Measurements from ENCODE around the gene PSME4. TPM values are rescaled to one million over a fixed set of nuclear protein-coding genes. Genes with fewer than 3 reads are reported as not detected.

PSME4 gene
- total RNA-seq, 2 donors from 2014 or later = 37.0 to 65.7 TPM

- intact Hi-C loops (cut with DNase I) = no loop called here
- peaks cover 0 to 11% of the 10 kb centered on the region in 2 donors for H3K36me3 ChIP-seq
- no peaks in the 10 kb centered on the region for H3K4me1 ChIP-seq (replicated peaks)
- no peak overlapping the region for H3K4me3 ChIP-seq
- H3K27ac ChIP-seq = no peak overlapping the region
- no peaks in the 10 kb centered on the region for H3K9me3 ChIP-seq
- no peaks in the 10 kb centered on the region for H3K27me3 ChIP-seq (replicated peaks; ENCODE audit: insufficient read depth)
- 54% methylated on average over 3 of the region's 3 CpGs for WGBS
- DNase-seq (ENCODE audit: low spot score) = no peak
- TF ChIP-seq, protein P1, sequence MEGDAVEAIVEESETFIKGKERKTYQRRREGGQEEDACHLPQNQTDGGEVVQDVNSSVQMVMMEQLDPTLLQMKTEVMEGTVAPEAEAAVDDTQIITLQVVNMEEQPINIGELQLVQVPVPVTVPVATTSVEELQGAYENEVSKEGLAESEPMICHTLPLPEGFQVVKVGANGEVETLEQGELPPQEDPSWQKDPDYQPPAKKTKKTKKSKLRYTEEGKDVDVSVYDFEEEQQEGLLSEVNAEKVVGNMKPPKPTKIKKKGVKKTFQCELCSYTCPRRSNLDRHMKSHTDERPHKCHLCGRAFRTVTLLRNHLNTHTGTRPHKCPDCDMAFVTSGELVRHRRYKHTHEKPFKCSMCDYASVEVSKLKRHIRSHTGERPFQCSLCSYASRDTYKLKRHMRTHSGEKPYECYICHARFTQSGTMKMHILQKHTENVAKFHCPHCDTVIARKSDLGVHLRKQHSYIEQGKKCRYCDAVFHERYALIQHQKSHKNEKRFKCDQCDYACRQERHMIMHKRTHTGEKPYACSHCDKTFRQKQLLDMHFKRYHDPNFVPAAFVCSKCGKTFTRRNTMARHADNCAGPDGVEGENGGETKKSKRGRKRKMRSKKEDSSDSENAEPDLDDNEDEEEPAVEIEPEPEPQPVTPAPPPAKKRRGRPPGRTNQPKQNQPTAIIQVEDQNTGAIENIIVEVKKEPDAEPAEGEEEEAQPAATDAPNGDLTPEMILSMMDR (IDR thresholded peaks at IDR 0.05) = no peak
- no peak for TF ChIP-seq POLR2AphosphoS5 (IDR thresholded peaks at IDR 0.05)
- no peak for TF ChIP-seq POLR2A (IDR thresholded peaks at IDR 0.05)
These were observed 73.9 kb downstream of the PSME4 start for GRCh38 chr2:53896864-53897263.

DNA sequence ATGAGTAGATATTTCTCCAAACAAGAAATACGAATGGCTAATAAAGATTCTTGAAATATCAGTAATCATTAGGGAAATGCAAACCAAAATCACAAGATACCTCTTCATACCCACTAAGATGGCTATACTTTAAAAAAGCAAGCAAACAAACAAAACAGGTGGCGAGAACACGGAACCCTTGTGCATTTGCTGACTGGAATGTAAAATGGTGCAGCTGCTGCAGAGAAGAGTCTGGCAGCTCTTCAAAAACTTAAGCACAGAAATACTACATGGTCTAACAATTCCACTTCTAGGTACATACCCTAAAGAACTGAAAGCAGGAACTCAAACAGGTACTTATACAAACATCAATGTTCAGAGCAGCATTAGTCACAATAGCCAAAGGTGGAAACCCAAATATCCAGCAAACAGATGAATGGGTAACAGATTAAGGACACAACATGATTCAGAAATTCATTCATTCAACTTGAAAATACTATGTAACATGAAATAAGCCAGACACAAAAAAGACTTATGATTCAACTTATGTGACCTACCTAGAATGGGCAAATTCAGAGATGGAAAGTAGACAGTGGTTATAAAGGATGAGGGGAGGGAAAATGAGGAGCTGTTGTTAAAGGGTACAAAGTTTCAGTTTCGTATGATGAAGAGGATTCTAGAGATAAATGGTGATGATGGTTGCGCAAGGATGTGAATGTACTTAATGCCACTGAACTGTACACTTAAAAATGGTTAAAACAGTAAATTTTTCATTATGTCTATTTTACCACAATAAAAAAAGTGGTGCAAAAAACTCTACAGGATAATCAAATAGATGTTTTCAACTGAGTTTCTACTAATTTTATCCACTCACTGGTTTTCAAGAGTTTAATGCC is 84.2 kb downstream of the PSME4 start:
- DNase-seq (ENCODE audit: low spot score) = no peak
- Histone ChIP-seq H3K4me1 (replicated peaks) (no peaks in the 10 kb centered on the region), H3K27ac (no peak overlapping the region), H3K4me3 (no peak overlapping the region), H3K27me3 (replicated peaks; ENCODE audit: insufficient read depth) (no peaks in the 10 kb centered on the region), H3K9me3 (no peaks in the 10 kb centered on the region), H3K36me3 (peaks cover 0 to 4% of the 10 kb centered on the region in 2 donors)
- 83% methylated on average over 5 of the region's 5 CpGs for WGBS
- intact Hi-C loops (cut with DNase I) = no loop called here
- TF ChIP-seq POLR2A (IDR thresholded peaks at IDR 0.05) (no peak), POLR2AphosphoS5 (IDR thresholded peaks at IDR 0.05) (no peak)
- TF ChIP-seq, protein P1 (IDR thresholded peaks at IDR 0.05) = no peak

- Histone ChIP-seq H3K4me1 (replicated peaks) (no peaks in the 10 kb centered on the region), H3K27me3 (replicated peaks; ENCODE audit: insufficient read depth) (no peaks in the 10 kb centered on the region), H3K27ac (no peak overlapping the region), H3K36me3 (peaks cover 0 to 4% of the 10 kb centered on the region in 2 donors), H3K4me3 (no peak overlapping the region), H3K9me3 (no peaks in the 10 kb centered on the region)
- DNase-seq (ENCODE audit: low spot score) = no peak
- intact Hi-C loops (cut with DNase I) = no loop called here
- WGBS = 97% methylated on average over 1 of the region's 1 CpG
- TF ChIP-seq POLR2AphosphoS5 (IDR thresholded peaks at IDR 0.05) (no peak), POLR2A (IDR thresholded peaks at IDR 0.05) (no peak)
- TF ChIP-seq, protein P1 (IDR thresholded peaks at IDR 0.05) = no peak
These were observed 85.9 kb downstream of the PSME4 start for GRCh38 chr2:53884883-53885282.

GRCh38 chr2:53881986-53882385 is 88.8 kb downstream of the PSME4 start:
- Histone ChIP-seq H3K4me3 (no peak overlapping the region), H3K36me3 (no peaks in the 10 kb centered on the region), H3K27me3 (replicated peaks; ENCODE audit: insufficient read depth) (no peaks in the 10 kb centered on the region), H3K9me3 (no peaks in the 10 kb centered on the region), H3K27ac (no peak overlapping the region), H3K4me1 (replicated peaks) (no peaks in the 10 kb centered on the region)
- TF ChIP-seq, protein P1 (IDR thresholded peaks at IDR 0.05) = no peak
- DNase-seq (ENCODE audit: low spot score) = no peak
- intact Hi-C loops (cut with DNase I) = no loop called here

- Histone ChIP-seq H3K4me3 (no peak overlapping the region), H3K27me3 (replicated peaks; ENCODE audit: insufficient read depth) (no peaks in the 10 kb centered on the region), H3K27ac (no peak overlapping the region), H3K9me3 (no peaks in the 10 kb centered on the region), H3K36me3 (no peaks in the 10 kb centered on the region), H3K4me1 (replicated peaks) (no peaks in the 10 kb centered on the region)
- intact Hi-C loops (cut with DNase I) = no loop called here
- TF ChIP-seq POLR2A (IDR thresholded peaks at IDR 0.05) (no peak), POLR2AphosphoS5 (IDR thresholded peaks at IDR 0.05) (no peak)
- TF ChIP-seq, protein P1 (IDR thresholded peaks at IDR 0.05) = no peak
- 91% methylated on average over 2 of the region's 2 CpGs for WGBS
- DNase-seq (ENCODE audit: low spot score) = no peak
These were observed 89.4 kb downstream of the PSME4 start for GRCh38 chr2:53881360-53881759.

Data from prostate gland (tissue), 2 donors.